GM21723 (cell line): ENCODE data around the gene GUCA1A.
"Not testable (repeated sequence)": the region's sequence is repeated elsewhere in the genome, so short reads cannot be mapped to it uniquely, and the experiment has no call there.

ENCODE experiments used
- ATAC-seq: cut with Tn5 transposase; IDR thresholded peaks from one replicate; pipeline ENCODE4 v1.9.1; 2021; ENCODE audit warnings: mild to moderate bottlenecking, moderate library complexity; ENCODE audit not compliant: unreplicated experiment

The GUCA1A gene

DNA sequence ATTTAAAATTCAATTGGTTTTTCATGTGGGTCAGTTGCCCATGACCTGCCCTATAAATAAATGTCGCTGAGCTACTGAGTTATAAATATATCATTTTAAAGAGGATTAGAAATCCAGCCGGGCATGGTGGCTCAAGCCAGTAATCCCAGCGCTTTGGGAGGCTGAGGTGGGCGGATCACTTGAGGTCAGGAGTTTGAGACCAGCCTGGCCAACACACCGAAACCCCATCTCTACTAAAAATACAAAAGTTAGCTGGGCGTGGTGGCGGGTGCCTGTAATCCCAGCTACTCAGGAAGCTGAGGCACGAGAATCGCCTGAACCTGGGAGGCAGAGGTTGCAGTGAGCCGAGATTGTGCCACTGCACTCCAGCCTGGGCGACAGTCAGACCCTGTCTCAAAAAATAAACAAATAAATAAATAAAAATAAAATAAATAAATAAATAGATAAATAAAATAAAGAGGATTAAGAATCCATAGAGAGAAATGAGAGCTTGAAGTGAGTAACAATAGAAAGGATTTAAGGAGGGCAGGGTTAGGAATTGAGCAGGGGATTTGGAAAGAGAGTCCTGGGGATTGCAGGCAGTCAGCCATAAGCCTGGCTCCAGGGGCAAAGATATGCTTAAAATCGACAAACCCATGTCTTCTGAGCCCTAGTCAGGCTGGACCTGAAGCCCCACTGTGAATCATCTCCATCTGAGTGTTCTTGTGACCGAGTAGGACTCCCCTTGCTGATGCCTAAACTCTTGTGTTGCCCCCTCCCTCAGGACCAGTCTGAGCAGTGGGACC is 29.2 kb downstream of the GUCA1A start:
- ATAC-seq, result not testable (repeated sequence)

- ATAC-seq, result no peak
Measured at GRCh38 chr6:42203183-42203582, 30.0 kb downstream of the GUCA1A start.

DNA sequence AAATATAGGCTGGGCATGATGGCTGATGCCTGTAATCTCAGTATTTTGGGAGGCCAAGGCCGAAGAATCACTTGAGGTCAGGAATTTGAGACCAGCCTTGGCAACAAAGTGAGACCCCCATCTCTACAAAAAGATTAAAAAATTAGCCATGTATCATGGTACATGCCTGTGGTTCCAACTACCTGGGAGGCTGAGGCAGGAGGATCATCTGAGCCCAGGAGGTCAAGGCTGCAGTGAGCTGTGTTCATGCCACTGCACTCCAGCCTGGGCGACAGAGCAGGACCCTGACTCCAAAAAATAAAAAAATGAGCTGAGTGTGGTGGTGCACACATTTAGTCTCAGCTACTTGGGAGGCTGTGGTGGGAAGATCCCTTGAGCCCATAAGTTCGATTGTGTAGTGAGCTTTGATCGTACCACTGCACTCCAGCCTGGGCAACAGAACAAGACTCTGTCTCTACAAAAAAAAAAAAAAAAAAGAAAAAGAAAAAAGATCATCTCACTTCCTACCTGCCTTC is 31.7 kb downstream of the GUCA1A start:
- no peak for ATAC-seq

- not testable (repeated sequence) for ATAC-seq
Measured at GRCh38 chr6:42207559-42207958, 34.4 kb downstream of the GUCA1A start.

DNA sequence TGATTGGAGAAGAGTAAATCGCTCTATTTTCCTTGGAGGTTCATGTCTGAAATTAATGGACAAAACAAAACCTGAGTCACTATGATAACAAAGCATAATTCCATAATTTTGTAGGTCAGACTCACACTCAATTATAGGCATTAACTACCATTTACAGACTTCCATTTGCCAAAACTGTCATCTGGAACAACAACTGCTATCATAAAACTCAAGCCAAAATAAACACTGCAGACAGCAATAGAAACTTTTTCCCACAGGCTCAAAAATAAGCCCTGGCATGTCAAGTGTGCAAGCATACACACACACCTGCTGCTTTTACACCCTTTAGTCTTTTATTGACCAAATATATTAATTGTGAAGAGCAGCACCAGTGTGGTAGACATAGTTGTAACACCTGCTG is 37.4 kb downstream of the GUCA1A start:
- ATAC-seq, result no peak

DNA sequence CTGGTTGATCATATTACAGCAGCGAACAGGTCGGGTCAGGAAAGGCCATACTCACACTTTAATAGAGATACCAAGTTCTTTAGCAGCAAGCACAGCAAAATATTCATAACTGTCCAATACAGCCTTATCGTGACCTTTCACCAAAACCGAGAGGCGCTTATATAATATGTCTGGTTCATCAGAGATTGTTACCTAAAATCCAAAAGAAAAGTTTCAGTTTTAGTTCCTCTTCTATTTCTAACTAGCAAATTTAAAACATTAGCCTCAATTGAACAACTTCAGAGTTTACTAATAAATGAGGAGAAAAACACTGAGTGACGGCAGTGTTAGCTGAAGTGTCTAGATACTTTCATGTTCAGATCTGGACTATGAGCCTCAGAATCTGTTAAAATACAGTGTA is 38.6 kb downstream of the GUCA1A start:
- ATAC-seq, result no peak

DNA sequence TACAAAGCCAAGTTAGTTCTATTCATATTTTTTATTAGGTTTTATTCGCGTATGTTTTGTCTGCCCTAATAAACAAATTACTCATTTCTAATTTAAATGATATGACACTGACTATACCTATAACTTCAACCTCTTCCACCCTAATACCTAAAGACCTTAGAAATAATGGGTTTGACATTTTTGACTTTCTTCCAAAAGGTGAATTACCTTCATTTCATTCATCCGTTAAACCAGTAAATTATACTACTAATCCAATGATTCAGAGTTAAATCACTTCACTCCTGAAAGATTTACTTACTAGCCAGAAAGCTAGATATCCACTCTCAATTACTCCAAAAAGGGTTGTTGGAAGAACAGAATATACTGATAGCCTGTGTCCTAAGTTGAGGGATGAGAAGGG is 39.3 kb downstream of the GUCA1A start:
- no peak for ATAC-seq

DNA sequence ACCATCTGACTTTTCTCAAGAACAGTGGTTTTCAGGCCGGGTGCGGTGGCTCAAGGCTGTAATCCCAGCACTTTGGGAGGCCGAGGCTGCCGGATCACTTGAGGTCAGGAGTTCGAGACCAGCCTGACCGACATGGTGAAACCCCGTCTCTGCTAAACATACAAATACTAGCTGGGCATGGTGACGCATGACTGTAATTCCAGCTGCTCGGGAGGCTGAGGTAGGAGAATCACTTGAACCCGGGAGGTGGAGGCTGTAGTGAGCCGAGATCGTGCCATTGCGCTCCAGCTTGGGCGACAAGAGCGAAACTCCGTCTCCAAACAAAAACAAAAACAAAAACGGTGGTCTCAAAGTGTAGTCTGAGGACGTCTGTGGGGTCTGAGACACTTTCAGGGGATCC is 43.3 kb downstream of the GUCA1A start:
- ATAC-seq, result not testable (repeated sequence)

DNA sequence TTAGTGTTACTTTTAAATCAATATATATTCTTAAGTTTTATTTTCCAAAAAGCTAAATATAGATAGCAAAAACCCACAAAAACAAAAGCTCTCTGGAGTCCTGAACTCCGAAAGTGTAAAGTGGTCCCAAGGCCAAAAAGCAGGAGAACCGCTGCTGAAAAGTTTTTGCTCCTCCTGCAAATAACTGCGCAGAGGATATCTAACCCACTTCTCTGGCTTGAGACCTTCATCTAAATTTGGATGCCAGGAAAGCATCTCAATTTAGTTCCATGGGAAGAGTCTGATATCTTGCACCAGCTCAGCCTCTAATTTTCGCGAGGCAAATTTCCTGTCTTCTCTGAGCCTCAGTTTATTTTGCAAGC is 44.0 kb downstream of the GUCA1A start:
- ATAC-seq, result no peak

- peak; percentile 91 for ATAC-seq
Measured at GRCh38 chr6:42217519-42218367, 44.6 kb downstream of the GUCA1A start, which contains the start of gene MRPS10. TSS of gene MRPS10 (minus strand) at chr6:42217861. CDS start at chr6:42217849, 12 bp downstream.

DNA sequence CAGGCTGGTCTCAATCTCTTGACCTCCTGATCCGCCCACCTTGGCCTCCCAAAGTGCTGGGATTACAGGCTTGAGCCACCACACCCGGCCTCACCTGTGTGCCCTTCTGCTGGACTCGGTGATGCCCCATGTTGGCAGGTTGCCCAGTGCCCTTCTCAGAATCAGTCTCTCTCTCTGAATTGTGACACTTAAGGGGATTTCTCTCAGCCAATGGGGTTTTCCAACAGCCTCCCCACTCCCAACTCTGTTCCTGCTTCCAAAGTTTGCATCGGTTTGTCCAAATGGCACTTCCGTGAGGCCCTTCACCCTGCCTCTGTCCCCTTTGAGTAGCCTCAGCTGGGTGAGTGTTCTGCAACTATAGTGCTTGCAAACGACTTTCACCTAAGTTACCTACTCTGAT is 47.6 kb downstream of the GUCA1A start:
- ATAC-seq, result no peak

GRCh38 chr6:42221546-42221945 is 48.4 kb downstream of the GUCA1A start:
- no peak for ATAC-seq

DNA sequence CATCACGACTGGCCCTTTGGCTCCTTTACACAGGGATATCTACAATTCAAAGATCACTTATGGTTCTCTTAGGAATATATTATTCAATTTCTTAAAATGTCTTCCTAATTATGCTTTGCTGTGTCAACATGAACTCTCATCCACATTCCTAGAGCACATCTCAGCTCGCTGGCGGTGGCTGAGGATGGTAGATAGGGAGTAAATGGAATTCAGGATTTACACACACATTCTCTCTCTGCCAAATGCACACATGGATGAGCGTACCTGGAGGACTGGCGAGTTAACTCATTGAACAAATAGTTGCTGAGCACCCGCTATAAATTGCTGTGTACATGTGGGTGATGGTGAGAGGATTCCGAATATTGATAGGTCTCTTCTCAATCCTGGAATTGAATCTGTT is 49.3 kb downstream of the GUCA1A start:
- no peak for ATAC-seq

DNA sequence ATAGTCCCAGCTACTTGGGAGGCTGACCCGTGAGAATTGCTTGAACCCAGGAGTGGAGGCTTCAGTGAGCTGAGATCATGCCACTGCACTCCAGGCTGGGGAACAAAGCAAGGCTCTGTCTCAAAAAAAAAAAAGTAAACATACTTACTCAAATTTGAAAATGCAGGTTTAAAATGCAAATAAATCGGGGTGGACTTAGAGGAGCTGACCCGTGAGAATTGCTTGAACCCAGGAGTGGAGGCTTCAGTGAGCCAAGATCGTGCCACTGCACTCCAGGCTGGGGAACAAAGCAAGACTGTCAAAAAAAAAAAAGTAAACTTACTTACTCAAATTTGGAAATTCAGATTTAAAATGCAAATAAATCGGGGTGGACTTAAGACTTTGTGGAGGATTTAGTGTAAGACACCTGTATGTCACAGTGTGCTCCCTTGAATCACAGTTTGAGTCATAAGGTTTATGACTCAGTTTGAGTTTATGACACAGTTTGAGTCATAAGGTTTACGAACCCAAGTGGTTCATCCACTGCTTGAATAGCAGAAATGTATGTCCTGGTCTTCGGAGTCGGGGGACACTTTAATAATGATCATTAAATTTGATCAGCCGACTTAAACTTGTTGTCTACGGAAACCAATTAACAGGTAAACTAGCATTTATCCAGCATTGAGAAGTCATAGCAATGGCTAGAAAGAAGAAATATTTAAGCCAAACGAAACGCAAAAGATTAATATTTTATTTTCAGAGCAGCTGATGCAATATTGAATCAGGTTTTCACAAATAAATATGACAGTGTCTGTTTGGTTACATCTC is 51.3 kb downstream of the GUCA1A start:
- peak; percentile 94 for ATAC-seq

GRCh38 chr6:42225029-42225339 is 51.8 kb downstream of the GUCA1A start:
- ATAC-seq, result no peak

GRCh38 chr6:42225419-42225818 is 52.3 kb downstream of the GUCA1A start:
- no peak for ATAC-seq

- ATAC-seq, result no peak
Measured at GRCh38 chr6:42226161-42226611, 53.0 kb downstream of the GUCA1A start.

- no peak for ATAC-seq
Measured at GRCh38 chr6:42226645-42227143, 53.5 kb downstream of the GUCA1A start.

DNA sequence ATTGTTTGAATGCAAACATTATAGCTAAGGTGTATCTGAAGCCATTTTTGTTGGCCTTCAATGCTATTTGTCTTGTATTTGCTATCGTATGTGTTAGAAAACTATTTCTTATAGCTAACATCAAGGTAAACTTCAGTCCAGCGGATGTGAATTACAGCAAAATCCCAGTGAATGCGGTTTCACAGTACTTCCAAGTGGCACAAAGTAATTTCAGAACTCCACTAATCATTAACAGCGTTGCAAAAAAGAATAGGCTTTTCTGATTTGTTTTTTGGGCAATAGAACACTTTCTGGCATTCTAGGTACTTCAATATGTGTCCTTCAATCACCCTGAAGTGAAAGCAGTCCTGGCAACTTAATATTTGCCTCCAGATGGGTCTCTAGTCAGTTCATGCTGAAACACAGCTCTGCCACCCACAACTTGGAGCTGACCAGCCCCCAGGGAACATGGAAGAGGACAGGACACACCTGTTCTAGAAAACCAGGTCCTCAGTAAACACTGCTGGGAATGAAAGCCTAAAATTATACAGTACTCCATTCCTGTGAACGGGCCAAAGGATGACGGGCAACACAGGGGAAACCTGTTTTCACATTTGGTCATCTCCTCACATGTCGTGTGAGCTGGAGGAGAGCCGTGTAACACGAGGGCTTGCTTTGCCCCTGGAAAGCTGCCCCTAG is 54.1 kb downstream of the GUCA1A start:
- no peak for ATAC-seq

GRCh38 chr6:42228305-42228704 is 55.1 kb downstream of the GUCA1A start:
- no peak for ATAC-seq
